Gastrocnemius medialis (tissue), 4 donors: ENCODE results near the gene EEFSEC.

Experiments used
- CTCF ChIP-seq, 5 experiments: fragments of 450-650 bp in 3 of 5; fragments of 200-600 bp in 2 of 5; sonication (generic) in 2 of 5; IDR thresholded peaks in 4 of 5; conservative IDR thresholded peaks in 1 of 5; 1 replicate in 4 of 5; 2 replicates in 1 of 5; pipeline ENCODE4 v1.5.1; 2016 to 2019; ENCODE audit warnings: antibody characterized with exemption in 5 of 5, mild to moderate bottlenecking in 3 of 5, moderate library complexity in 3 of 5
- POLR2A ChIP-seq, 2 donors: fragments of 450-650 bp; IDR thresholded peaks; one replicate each; pipeline ENCODE4 v1.6.1; 2017; ENCODE audit warnings: antibody characterized with exemption in 2 of 2, mild to moderate bottlenecking in 2 of 2, moderate library complexity in 2 of 2

DNA sequence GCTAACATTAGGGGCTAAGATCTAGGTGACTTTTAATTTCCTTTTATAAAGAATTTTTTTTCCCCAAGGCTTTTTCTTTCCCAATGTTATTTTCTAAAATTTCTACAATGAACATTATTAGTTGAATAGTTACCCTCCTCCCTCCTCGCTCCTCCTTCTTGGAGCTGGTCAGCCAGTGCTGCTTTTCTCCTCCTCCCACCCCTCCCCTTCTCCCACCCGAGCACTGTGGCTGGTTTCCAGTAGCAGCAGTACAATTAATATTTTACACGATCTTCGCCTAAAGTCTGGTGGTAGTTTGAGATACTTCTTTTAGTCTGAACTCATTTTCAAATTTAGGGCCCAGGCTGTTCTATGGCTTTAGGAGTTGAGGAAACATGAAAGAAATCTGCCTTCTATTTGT lies 41.6 kb downstream of the EEFSEC start:
- TF ChIP-seq CTCF (IDR thresholded peaks at IDR 0.05 in 4 of 5, conservative IDR thresholded peaks at IDR 0.05 in 1 of 5) = no peak
- no peak for TF ChIP-seq POLR2A (IDR thresholded peaks at IDR 0.05)
